Cardiac fibroblast (primary cell): Measurements from ENCODE around the gene PAK5.

Experiments used
- DNase-seq, 2 donors: peaks; one replicate each; pipeline versions ENCODE4 v3.0.0 to v3.0.0-alpha.2; 2010; ENCODE audit warnings: low read depth in 2 of 2
- H3K4me3 ChIP-seq, 2 donors: replicated peaks in 1 of 2; 1 replicate in 1 of 2; 2 replicates in 1 of 2; pipeline ENCODE4 v1.5.1; 2011; ENCODE audit warnings: low read depth in 2 of 2, low read length in 2 of 2, mild to moderate bottlenecking in 2 of 2, moderate library complexity in 1 of 2
- TF ChIP-seq, protein P1 (sequence below): IDR thresholded peaks from one replicate; pipeline ENCODE4 v1.5.1; 2011; ENCODE audit warnings: low read depth, mild to moderate bottlenecking, low read length, inconsistent platforms

The PAK5 gene

GRCh38 chr20:9705722-9706476, 133.0 kb downstream of the PAK5 start:
- DNase-seq: no peak

DNA sequence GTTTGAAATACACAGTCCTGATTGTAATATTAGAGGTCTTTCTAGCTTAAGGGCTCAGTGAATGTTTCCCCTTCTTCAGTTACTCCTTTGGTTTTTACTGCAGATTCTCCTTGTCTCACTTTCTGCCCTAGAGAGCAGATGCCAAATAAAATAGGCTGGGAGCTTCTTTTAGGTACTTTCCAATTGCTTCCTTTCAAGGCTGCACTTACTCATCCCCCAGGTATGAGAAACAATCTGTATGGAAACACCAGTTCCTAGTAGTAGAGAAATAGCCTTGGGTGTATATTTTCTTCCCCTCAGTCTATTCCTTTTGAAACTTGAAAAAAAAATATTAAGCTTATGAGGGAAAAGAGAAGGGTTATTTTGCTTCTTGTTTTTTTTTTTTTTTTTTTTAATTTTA, 139.7 kb downstream of the PAK5 start:
- no peak overlapping the region for H3K4me3 ChIP-seq
- TF ChIP-seq, protein P1, sequence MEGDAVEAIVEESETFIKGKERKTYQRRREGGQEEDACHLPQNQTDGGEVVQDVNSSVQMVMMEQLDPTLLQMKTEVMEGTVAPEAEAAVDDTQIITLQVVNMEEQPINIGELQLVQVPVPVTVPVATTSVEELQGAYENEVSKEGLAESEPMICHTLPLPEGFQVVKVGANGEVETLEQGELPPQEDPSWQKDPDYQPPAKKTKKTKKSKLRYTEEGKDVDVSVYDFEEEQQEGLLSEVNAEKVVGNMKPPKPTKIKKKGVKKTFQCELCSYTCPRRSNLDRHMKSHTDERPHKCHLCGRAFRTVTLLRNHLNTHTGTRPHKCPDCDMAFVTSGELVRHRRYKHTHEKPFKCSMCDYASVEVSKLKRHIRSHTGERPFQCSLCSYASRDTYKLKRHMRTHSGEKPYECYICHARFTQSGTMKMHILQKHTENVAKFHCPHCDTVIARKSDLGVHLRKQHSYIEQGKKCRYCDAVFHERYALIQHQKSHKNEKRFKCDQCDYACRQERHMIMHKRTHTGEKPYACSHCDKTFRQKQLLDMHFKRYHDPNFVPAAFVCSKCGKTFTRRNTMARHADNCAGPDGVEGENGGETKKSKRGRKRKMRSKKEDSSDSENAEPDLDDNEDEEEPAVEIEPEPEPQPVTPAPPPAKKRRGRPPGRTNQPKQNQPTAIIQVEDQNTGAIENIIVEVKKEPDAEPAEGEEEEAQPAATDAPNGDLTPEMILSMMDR: no peak
- DNase-seq: no peak

More at GRCh38 chr20:9705722-9706476, 133.0 kb downstream of the PAK5 start:
- no peak overlapping the region for H3K4me3 ChIP-seq
- TF ChIP-seq, protein P1: no peak

GRCh38 chr20:9689041-9689440, 149.8 kb downstream of the PAK5 start:
- TF ChIP-seq, protein P1: no peak
- DNase-seq: no peak

GRCh38 chr20:9686866-9687265, 152.0 kb downstream of the PAK5 start:
- TF ChIP-seq, protein P1: no peak
- no peak overlapping the region for H3K4me3 ChIP-seq
- no peak for DNase-seq

More at GRCh38 chr20:9689041-9689440, 149.8 kb downstream of the PAK5 start:
- H3K4me3 ChIP-seq: no peak overlapping the region

DNA sequence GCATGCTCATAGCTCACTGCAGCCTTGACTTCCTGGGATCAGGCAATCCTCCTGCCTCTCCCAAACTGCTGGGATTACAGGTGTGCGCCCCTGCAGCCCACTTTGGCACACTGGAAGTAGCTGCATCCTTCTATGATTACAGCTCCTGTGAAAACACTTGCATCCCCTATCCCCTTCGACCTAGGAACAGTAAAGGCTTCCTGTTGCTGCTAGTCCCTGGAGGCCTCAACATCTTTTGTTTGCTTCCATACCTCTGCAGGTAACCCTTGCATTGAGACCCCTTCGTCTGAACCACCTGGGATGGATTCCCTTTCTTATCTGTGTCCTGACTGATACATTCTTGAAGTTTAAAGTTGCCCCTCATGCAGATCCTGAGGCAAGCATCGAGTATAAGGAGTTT, 152.4 kb downstream of the PAK5 start:
- no peak for DNase-seq
- no peak overlapping the region for H3K4me3 ChIP-seq
- TF ChIP-seq, protein P1: no peak

DNA sequence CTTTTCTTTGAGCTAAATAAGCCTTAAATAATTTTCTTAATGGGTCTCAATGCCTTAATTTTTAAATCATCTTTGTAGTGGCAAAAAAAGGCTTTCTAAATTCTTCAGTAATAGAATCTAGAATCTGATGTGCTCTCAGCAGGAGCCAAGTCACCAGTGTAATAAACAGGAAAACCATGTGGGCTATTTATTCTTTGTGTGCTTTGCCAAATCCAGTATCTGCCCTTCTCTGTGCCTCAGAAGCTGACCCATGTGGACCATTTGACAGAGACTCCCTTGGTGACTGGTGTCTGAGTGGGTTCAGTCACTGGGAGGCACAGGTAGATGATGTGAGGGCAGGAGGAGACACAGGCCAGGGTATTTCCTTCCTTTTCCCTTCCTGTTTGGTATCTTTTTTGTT, 152.9 kb downstream of the PAK5 start:
- DNase-seq: no peak
- TF ChIP-seq, protein P1: no peak
- H3K4me3 ChIP-seq: no peak overlapping the region
